H9 (cell line): ENCODE data around the gene ACTR10. TPM values are rescaled to one million over a fixed set of nuclear protein-coding genes. Genes with fewer than 3 reads are reported as not detected.

Source experiments
- DNase-seq: peaks from one replicate; pipeline ENCODE4 v3.0.0-alpha.2; 2017
- H2AFZ ChIP-seq: one replicate; pipeline ENCODE4 v1.6.1; 2013; ENCODE audit warnings: mild to moderate bottlenecking, low read length, control low read depth, moderate library complexity
- H2AK5ac ChIP-seq: 2 replicates; pipeline ENCODE4 v1.6.1; 2013; ENCODE audit warnings: low read length, control low read depth, mixed read lengths; ENCODE audit not compliant: insufficient read length
- H2BK120ac ChIP-seq: one replicate; pipeline ENCODE4 v1.6.1; 2013; ENCODE audit warnings: low read depth, mild to moderate bottlenecking, low read length, control low read depth, inconsistent platforms; ENCODE audit not compliant: poor library complexity, severe bottlenecking
- H2BK12ac ChIP-seq: 2 replicates; pipeline ENCODE4 v1.6.1; 2013; ENCODE audit warnings: low read length, control low read depth, mixed read lengths, low read depth; ENCODE audit not compliant: insufficient read length
- H2BK15ac ChIP-seq: 2 replicates; pipeline ENCODE4 v1.6.1; 2013; ENCODE audit warnings: low read depth, low read length, control low read depth
- H2BK20ac ChIP-seq: one replicate; pipeline ENCODE4 v1.6.1; 2013; ENCODE audit warnings: low read depth, mild to moderate bottlenecking, low read length, control low read depth, inconsistent platforms; ENCODE audit not compliant: poor library complexity, severe bottlenecking
- H2BK5ac ChIP-seq: 2 replicates; pipeline ENCODE4 v1.6.1; 2013; ENCODE audit warnings: low read length, control low read depth, mixed read lengths; ENCODE audit not compliant: insufficient read length
- H3K14ac ChIP-seq: 2 replicates; pipeline ENCODE4 v1.6.1; 2013; ENCODE audit warnings: low read length, control low read depth; ENCODE audit not compliant: insufficient read depth
- H3K18ac ChIP-seq: 2 replicates; pipeline ENCODE4 v1.6.1; 2013; ENCODE audit warnings: low read depth, mild to moderate bottlenecking, mixed read lengths, low read length, control low read depth; ENCODE audit not compliant: insufficient read length
- H3K23ac ChIP-seq: 2 replicates; pipeline ENCODE4 v1.6.1; 2013; ENCODE audit warnings: low read length, control low read depth, mixed read lengths, low read depth; ENCODE audit not compliant: insufficient read length
- H3K23me2 ChIP-seq: 2 replicates; pipeline ENCODE4 v1.6.1; 2013; ENCODE audit warnings: low read depth, mild to moderate bottlenecking, mixed read lengths, low read length, control low read depth; ENCODE audit not compliant: insufficient read length, poor library complexity, severe bottlenecking
- H3K27ac ChIP-seq: 2 replicates; pipeline ENCODE4 v1.5.1; 2013; ENCODE audit warnings: low read length, control low read depth, mixed read lengths, low read depth; ENCODE audit not compliant: insufficient read length
- H3K27me3 ChIP-seq: 2 replicates; pipeline ENCODE4 v1.6.1; 2013; ENCODE audit warnings: low read length, control low read depth, inconsistent platforms; ENCODE audit not compliant: insufficient read depth
- H3K4ac ChIP-seq: 2 replicates; pipeline ENCODE4 v1.6.1; 2013; ENCODE audit warnings: low read depth, mild to moderate bottlenecking, control low read depth, inconsistent platforms, low read length, moderate library complexity
- H3K4me1 ChIP-seq: 2 replicates; pipeline ENCODE4 v1.6.1; 2013; ENCODE audit warnings: low read length, control low read depth, inconsistent platforms; ENCODE audit not compliant: insufficient read depth
- H3K4me2 ChIP-seq: 2 replicates; pipeline ENCODE4 v1.6.1; 2013; ENCODE audit warnings: low read length, control low read depth, mixed read lengths; ENCODE audit not compliant: insufficient read length, insufficient read depth
- H3K56ac ChIP-seq: 2 replicates; pipeline ENCODE4 v1.6.1; 2013; ENCODE audit warnings: low read depth, mild to moderate bottlenecking, mixed read lengths, low read length, control low read depth; ENCODE audit not compliant: insufficient read length
- H3K79me1 ChIP-seq: 2 replicates; pipeline ENCODE4 v1.6.1; 2013; ENCODE audit warnings: low read depth, mild to moderate bottlenecking, moderate library complexity, low read length, control low read depth, inconsistent platforms; ENCODE audit not compliant: insufficient read depth, poor library complexity, severe bottlenecking
- H3K79me2 ChIP-seq: 2 replicates; pipeline ENCODE4 v1.6.1; 2013; ENCODE audit warnings: low read length, control low read depth, inconsistent platforms; ENCODE audit not compliant: insufficient read depth
- H3K9ac ChIP-seq: 2 replicates; pipeline ENCODE4 v1.6.1; 2013; ENCODE audit warnings: low read length, control low read depth, mixed read lengths; ENCODE audit not compliant: insufficient read length; ENCODE audit errors: extremely low read depth
- H3K9me3 ChIP-seq: one replicate; pipeline ENCODE4 v1.6.1; 2013; ENCODE audit warnings: low read depth, low read length, inconsistent platforms; ENCODE audit not compliant: control insufficient read depth
- H3T11ph ChIP-seq: one replicate; pipeline ENCODE4 v1.6.1; 2013; ENCODE audit warnings: mild to moderate bottlenecking, low read length, control low read depth, inconsistent platforms
- H4K20me1 ChIP-seq: one replicate; pipeline ENCODE4 v1.6.1; 2013; ENCODE audit not compliant: control insufficient read depth, insufficient read length, insufficient read depth
- H4K5ac ChIP-seq: 2 replicates; pipeline ENCODE4 v1.6.1; 2013; ENCODE audit warnings: low read depth, mild to moderate bottlenecking, mixed read lengths, low read length, control low read depth; ENCODE audit not compliant: insufficient read length
- H4K8ac ChIP-seq: replicated peaks from 2 replicates; pipeline ENCODE4 v1.6.1; 2013; ENCODE audit warnings: low read length, control low read depth, mixed read lengths, low read depth; ENCODE audit not compliant: insufficient read length
- H4K91ac ChIP-seq: 2 replicates; pipeline ENCODE4 v1.6.1; 2013; ENCODE audit warnings: low read depth, mild to moderate bottlenecking, moderate library complexity, mixed read lengths, low read length, control low read depth; ENCODE audit not compliant: insufficient read length
- H3K27ac Mint-ChIP-seq, 3 experiments: 2 replicates in 2 of 3; 3 replicates in 1 of 3; pipeline ENCODE4 v1.8.0; 2020 to 2021; ENCODE audit warnings: mixed read lengths in 3 of 3, mild to moderate bottlenecking in 1 of 3, moderate library complexity in 1 of 3
- H3K27me3 Mint-ChIP-seq: 2 replicates; pipeline ENCODE4 v1.8.0; 2021; ENCODE audit warnings: low read depth, mild to moderate bottlenecking, moderate library complexity, mixed read lengths
- H3K36me3 Mint-ChIP-seq, 3 experiments: 2 replicates in 2 of 3; 3 replicates in 1 of 3; pipeline ENCODE4 v1.8.0; 2020 to 2021; ENCODE audit warnings: low read depth in 3 of 3, mixed read lengths in 3 of 3; ENCODE audit not compliant: insufficient read depth in 1 of 3
- H3K4me1 Mint-ChIP-seq, 2 experiments: 2 replicates each; pipeline ENCODE4 v1.8.0; 2020; ENCODE audit warnings: mixed read lengths in 2 of 2
- H3K4me3 Mint-ChIP-seq, 2 experiments: 2 replicates in 1 of 2; 3 replicates in 1 of 2; pipeline ENCODE4 v1.8.0; 2020 to 2021; ENCODE audit warnings: mild to moderate bottlenecking in 2 of 2, mixed read lengths in 2 of 2, moderate library complexity in 1 of 2
- H3K9me3 Mint-ChIP-seq, 2 experiments: 2 replicates in 1 of 2; 3 replicates in 1 of 2; pipeline ENCODE4 v1.8.0; 2020; ENCODE audit warnings: mild to moderate bottlenecking in 2 of 2, mixed read lengths in 2 of 2, moderate library complexity in 1 of 2
- CTCF ChIP-seq: fragments of 200-600 bp; sonication (generic); conservative IDR thresholded peaks from 3 replicates; pipeline ENCODE4 v1.8.0; 2021; ENCODE audit warnings: antibody characterized with exemption, mild to moderate bottlenecking
- WGBS: extraction: QIAGEN DNeasy Blood & Tissue Kit; methylation state at CpG from one replicate; pipeline ENCODE4 v1.1.7; 2013; ENCODE audit warnings: missing lambda C conversion rate, low lambda C conversion rate, mixed read lengths; ENCODE audit not compliant: insufficient read length; ENCODE audit errors: extremely low coverage; 5-methylcytosine and 5-hydroxymethylcytosine counted together
- total RNA-seq: library from RNA; stranded (reverse); gene quantifications from 2 replicates; pipeline ENCODE4 v1.2.1, GENCODE V29; 2021

Gene ACTR10
- total RNA-seq, 1 experiment from 2014 or later, result 41.0 TPM

- no peak overlapping the region for H3K23ac ChIP-seq
- no peak overlapping the region for H2BK120ac ChIP-seq
- H3K4me2 ChIP-seq, result peak overlapping the region; percentile 89
- no peak overlapping the region for H3K56ac ChIP-seq
- peak; percentile 39 for DNase-seq
- no peaks in the 10 kb centered on the region for H3K79me2 ChIP-seq
- H2BK20ac ChIP-seq, result no peak overlapping the region
- Mint-ChIP-seq H3K36me3 (no peaks in the 10 kb centered on the region; a peak in 1 of 7 replicates), H3K4me1 (peaks cover 49 to 52% of the 10 kb centered on the region in 2 experiments), H3K9me3 (no peaks in the 10 kb centered on the region; a peak in 1 of 5 replicates), H3K27me3 (peaks cover 19% of the 10 kb centered on the region), H3K4me3 (peak overlapping the region; percentile 85 to 91), H3K27ac (no peak overlapping the region; a peak in 1 of 7 replicates)
- H3K23me2 ChIP-seq, result peaks cover 13% of the 10 kb centered on the region
- no CpG with 5 or more reads among the region's 56 CpGs for WGBS
- H2BK15ac ChIP-seq, result no peak overlapping the region
- no peak overlapping the region for H3T11ph ChIP-seq
- no peaks in the 10 kb centered on the region for H3K79me1 ChIP-seq
- peaks cover 6% of the 10 kb centered on the region; the same call in 1 of the 2 replicates for H3K27me3 ChIP-seq
- TF ChIP-seq CTCF, result no peak
- H4K20me1 ChIP-seq, result no peaks in the 10 kb centered on the region
- H3K4me1 ChIP-seq, result peaks cover 2% of the 10 kb centered on the region; the same call in 1 of the 2 replicates
- no peak overlapping the region for H2AK5ac ChIP-seq
- no peak overlapping the region for H4K8ac ChIP-seq
- H3K4ac ChIP-seq, result no peak overlapping the region
- H2AFZ ChIP-seq, result no peak overlapping the region
- no peaks in the 10 kb centered on the region for H3K9me3 ChIP-seq
- H2BK5ac ChIP-seq, result no peak overlapping the region
- peak overlapping the region; percentile 1; the same call in 1 of the 2 replicates for H3K14ac ChIP-seq
- no peak overlapping the region for H4K5ac ChIP-seq
- H2BK12ac ChIP-seq, result no peak overlapping the region
- no peak overlapping the region for H3K27ac ChIP-seq
- H3K9ac ChIP-seq, result peak overlapping the region; percentile 21
- H4K91ac ChIP-seq, result no peak overlapping the region
- H3K18ac ChIP-seq, result no peak overlapping the region
Measured at GRCh38 chr14:58151133-58152013, 48.6 kb upstream of the ACTR10 start.
